ENCODE results near the gene KLC1.

The KLC1 gene

DNA sequence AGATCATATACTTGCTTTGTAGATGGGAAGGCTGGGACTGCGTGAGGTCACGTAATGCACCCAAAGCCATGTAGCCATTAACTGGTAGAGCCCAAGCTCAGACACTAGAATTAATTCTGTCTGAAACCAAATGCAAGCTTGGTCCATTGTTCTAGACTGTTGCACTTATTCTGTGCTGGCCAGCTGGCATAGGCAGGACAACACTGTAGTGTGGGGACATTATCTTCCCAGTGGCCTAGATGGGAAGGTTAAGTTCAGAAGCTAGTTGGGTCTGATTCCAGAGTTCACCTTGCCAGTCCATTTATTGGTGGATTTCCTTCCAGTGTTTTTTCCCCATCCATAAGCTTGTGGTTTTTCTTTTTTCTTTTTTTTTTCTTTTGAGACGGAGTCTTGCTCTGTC lies 39.1 kb downstream of the KLC1 start:
- H3K27me3 ChIP-seq (replicated peaks in 2 of 5; ENCODE audit: control insufficient read depth in 4 of 5, insufficient read depth in 5 of 5, low read length in 4 of 5), result no peaks in the 10 kb centered on the region

DNA sequence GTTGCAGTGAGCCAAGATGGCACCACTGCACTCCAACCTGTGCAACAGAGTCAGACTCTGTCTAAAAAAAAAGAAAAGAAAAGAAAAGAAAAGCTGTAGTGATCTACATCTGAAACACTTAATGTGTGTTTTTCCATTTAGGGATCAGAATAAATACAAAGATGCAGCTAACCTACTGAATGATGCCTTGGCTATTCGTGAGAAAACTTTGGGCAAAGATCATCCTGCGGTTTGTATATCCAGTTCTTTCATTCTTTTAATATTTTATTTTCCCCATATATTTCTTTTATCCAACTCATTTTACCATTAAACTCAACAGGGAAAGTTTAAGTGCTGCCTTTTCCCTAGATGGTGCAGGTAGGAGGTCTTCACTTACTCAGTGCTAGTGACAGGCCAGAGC lies 40.4 kb downstream of the KLC1 start:
- no peak for DNase-seq
- 100% methylated on average over 2 of the region's 2 CpGs for WGBS (ENCODE audit: insufficient coverage)
- H3K4me3 ChIP-seq (ENCODE audit: control insufficient read depth in 1 of 7, extremely low read depth in 1 of 7, insufficient read depth in 4 of 7, low read depth in 2 of 7, low read length in 6 of 7), result no peak overlapping the region
- ChIA-PET POLR2A (no interaction called here), CTCF (interaction anchor here (1.0 to 2.7 kb wide), 3 partner anchors 8 to 15 kb away, joined by 4 to 10 read pairs (median 6); no protein-coding TSS in a partner anchor)
- H3K9me3 ChIP-seq (ENCODE audit: control extremely low read depth in 1 of 5, control insufficient read depth in 4 of 5, insufficient read depth in 2 of 5, low read depth in 1 of 5, low read length in 4 of 5), result no peaks in the 10 kb centered on the region
- peaks cover 22 to 70% (median 48%) of the 10 kb centered on the region in 4 experiments for H3K36me3 ChIP-seq (ENCODE audit: control insufficient read depth in 4 of 4, insufficient read depth in 4 of 4, low read length in 3 of 4)
- H3K4me1 ChIP-seq (ENCODE audit: control extremely low read depth in 1 of 4, control insufficient read depth in 4 of 4, insufficient read depth in 4 of 4, low read length in 3 of 4), result no peaks in the 10 kb centered on the region
- H3K27ac ChIP-seq (ENCODE audit: insufficient read depth in 1 of 2, low read depth in 1 of 2, low read length in 2 of 2, poor library complexity in 1 of 2, severe bottlenecking in 2 of 2), result no peak overlapping the region
- H3K27me3 ChIP-seq (replicated peaks in 2 of 5; ENCODE audit: control insufficient read depth in 4 of 5, insufficient read depth in 5 of 5, low read length in 4 of 5), result no peaks in the 10 kb centered on the region

More for the DNA sequence above, 39.1 kb downstream of the KLC1 start:
- 100% methylated on average over 2 of the region's 3 CpGs for WGBS (ENCODE audit: insufficient coverage)
- no peak for DNase-seq
- H3K27ac ChIP-seq (ENCODE audit: insufficient read depth in 1 of 2, low read depth in 1 of 2, low read length in 2 of 2, poor library complexity in 1 of 2, severe bottlenecking in 2 of 2), result no peak overlapping the region
- no peaks in the 10 kb centered on the region for H3K4me1 ChIP-seq (ENCODE audit: control extremely low read depth in 1 of 4, control insufficient read depth in 4 of 4, insufficient read depth in 4 of 4, low read length in 3 of 4)
- H3K4me3 ChIP-seq (ENCODE audit: control insufficient read depth in 1 of 7, extremely low read depth in 1 of 7, insufficient read depth in 4 of 7, low read depth in 2 of 7, low read length in 6 of 7), result no peak overlapping the region
- H3K9me3 ChIP-seq (ENCODE audit: control extremely low read depth in 1 of 5, control insufficient read depth in 4 of 5, insufficient read depth in 2 of 5, low read depth in 1 of 5, low read length in 4 of 5), result no peaks in the 10 kb centered on the region
- CTCF ChIA-PET, result interaction anchor here (0.6 to 1.6 kb wide), 7 partner anchors 9 to 147 kb away, joined by 3 to 6 read pairs (median 3); no protein-coding TSS in a partner anchor
- POLR2A ChIA-PET, result no interaction called here
- H3K36me3 ChIP-seq (ENCODE audit: control insufficient read depth in 4 of 4, insufficient read depth in 4 of 4, low read length in 3 of 4), result peaks cover 20 to 72% (median 49%) of the 10 kb centered on the region in 4 experiments

DNA sequence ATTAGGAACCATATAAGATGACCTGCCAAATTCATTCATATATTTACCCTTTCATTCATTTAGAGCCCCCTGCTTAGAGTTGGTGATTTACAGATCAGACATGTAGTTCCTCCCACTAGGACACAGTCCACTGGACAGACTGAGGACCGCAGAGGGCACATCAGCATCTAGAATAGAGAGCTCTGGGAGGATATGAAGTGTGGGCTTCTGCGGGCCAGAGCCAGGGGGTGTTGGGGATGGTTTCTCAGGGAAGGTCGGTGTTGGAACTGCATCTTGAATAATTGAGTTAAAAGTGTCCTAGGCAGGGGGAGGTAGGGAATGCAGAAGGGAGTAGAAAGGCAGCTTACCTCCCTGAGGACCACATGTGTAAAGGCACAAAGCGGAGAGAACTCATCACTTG lies 42.9 kb downstream of the KLC1 start:
- CTCF ChIA-PET, result interaction anchor here (1.6 to 1.7 kb wide), 2 partner anchors 11 to 79 kb away, joined by 3 to 4 read pairs; no protein-coding TSS in a partner anchor

DNA sequence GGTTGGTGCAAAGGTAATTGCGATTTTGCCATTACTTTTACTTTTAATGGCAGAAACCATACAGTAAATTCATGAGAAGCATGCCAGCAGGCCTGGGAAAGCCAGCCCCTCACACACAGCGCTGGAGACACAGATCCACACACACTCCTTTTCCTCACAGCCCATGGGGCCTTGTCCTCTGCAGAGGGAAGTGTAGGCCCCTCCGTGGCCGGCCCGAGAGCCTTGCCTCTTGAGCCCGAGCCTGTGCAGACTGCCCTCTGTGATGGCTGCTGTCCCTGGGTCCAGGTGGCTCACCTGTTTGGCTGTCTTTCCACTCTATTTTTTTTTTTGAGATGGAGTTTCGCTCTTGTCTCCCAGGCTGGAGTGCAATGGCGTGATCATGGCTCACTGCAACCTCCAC lies 46.9 kb downstream of the KLC1 start:
- no peak for DNase-seq
- 96% methylated on average over 8 of the region's 8 CpGs for WGBS (ENCODE audit: insufficient coverage)
- CTCF ChIA-PET, result interaction anchor here (0.9 to 2.6 kb wide), 6 partner anchors 10 to 148 kb away, joined by 3 to 13 read pairs (median 4); no protein-coding TSS in a partner anchor
- no peak overlapping the region for H3K27ac ChIP-seq (ENCODE audit: insufficient read depth in 1 of 2, low read depth in 1 of 2, low read length in 2 of 2, poor library complexity in 1 of 2, severe bottlenecking in 2 of 2)
- H3K27me3 ChIP-seq (replicated peaks in 2 of 5; ENCODE audit: control insufficient read depth in 4 of 5, insufficient read depth in 5 of 5, low read length in 4 of 5), result no peaks in the 10 kb centered on the region
- peaks cover 22 to 89% (median 60%) of the 10 kb centered on the region in 4 experiments for H3K36me3 ChIP-seq (ENCODE audit: control insufficient read depth in 4 of 4, insufficient read depth in 4 of 4, low read length in 3 of 4)
- no peak overlapping the region for H3K4me3 ChIP-seq (ENCODE audit: control insufficient read depth in 1 of 7, extremely low read depth in 1 of 7, insufficient read depth in 4 of 7, low read depth in 2 of 7, low read length in 6 of 7)
- POLR2A ChIA-PET, result no interaction called here
- no peaks in the 10 kb centered on the region for H3K9me3 ChIP-seq (ENCODE audit: control extremely low read depth in 1 of 5, control insufficient read depth in 4 of 5, insufficient read depth in 2 of 5, low read depth in 1 of 5, low read length in 4 of 5)
- peaks cover 0 to 4% (median 0%) of the 10 kb centered on the region in 4 experiments for H3K4me1 ChIP-seq (ENCODE audit: control extremely low read depth in 1 of 4, control insufficient read depth in 4 of 4, insufficient read depth in 4 of 4, low read length in 3 of 4)

More for the DNA sequence above, 42.9 kb downstream of the KLC1 start:
- Histone ChIP-seq H3K27ac (ENCODE audit: insufficient read depth in 1 of 2, low read depth in 1 of 2, low read length in 2 of 2, poor library complexity in 1 of 2, severe bottlenecking in 2 of 2) (no peak overlapping the region), H3K4me3 (ENCODE audit: control insufficient read depth in 1 of 7, extremely low read depth in 1 of 7, insufficient read depth in 4 of 7, low read depth in 2 of 7, low read length in 6 of 7) (no peak overlapping the region), H3K4me1 (ENCODE audit: control extremely low read depth in 1 of 4, control insufficient read depth in 4 of 4, insufficient read depth in 4 of 4, low read length in 3 of 4) (no peaks in the 10 kb centered on the region), H3K9me3 (ENCODE audit: control extremely low read depth in 1 of 5, control insufficient read depth in 4 of 5, insufficient read depth in 2 of 5, low read depth in 1 of 5, low read length in 4 of 5) (no peaks in the 10 kb centered on the region), H3K36me3 (ENCODE audit: control insufficient read depth in 4 of 4, insufficient read depth in 4 of 4, low read length in 3 of 4) (peaks cover 26 to 83% (median 62%) of the 10 kb centered on the region in 4 experiments), H3K27me3 (replicated peaks in 2 of 5; ENCODE audit: control insufficient read depth in 4 of 5, insufficient read depth in 5 of 5, low read length in 4 of 5) (no peaks in the 10 kb centered on the region)
- DNase-seq, result no peak
- WGBS (ENCODE audit: insufficient coverage), result 100% methylated on average over 3 of the region's 4 CpGs
- POLR2A ChIA-PET, result no interaction called here

DNA sequence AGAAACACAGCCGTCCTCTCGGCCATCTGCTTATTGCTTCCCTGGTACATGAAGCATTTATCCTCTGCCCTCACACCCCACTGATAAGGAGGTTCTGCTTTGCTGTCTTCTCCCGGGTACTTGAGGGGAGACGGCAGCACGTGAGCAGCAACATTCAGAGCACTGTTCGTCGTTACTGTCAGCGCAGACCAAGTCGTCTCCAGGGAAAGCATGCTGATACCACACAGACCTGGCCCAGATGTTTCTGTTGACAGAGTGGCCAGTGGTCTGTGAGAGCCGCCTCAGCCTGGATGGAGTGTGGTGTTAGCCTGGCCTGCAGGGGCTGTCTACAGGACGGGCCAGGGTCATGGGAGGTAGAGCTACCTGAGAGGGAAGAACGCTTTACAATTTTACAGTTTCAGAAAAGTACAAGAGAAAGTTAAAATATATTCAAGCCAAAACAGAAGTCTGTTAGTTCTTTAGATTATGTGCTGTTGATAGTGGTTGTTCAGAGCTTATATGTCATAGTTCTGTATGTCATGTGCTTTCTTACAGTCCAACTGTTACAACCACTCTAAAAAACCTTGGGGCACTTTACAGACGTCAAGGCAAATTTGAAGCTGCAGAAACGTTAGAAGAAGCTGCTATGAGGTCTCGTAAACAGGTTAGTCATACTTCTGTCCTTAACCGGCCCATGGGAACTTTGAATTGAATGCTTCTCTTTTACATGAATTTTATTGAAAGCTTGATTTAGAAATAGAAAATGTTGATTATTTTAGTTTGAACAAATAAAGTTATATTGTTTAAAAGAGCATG lies 48.1 kb downstream of the KLC1 start:
- Histone ChIP-seq H3K4me3 (ENCODE audit: control insufficient read depth in 1 of 7, extremely low read depth in 1 of 7, insufficient read depth in 4 of 7, low read depth in 2 of 7, low read length in 6 of 7) (no peak overlapping the region), H3K27me3 (replicated peaks in 2 of 5; ENCODE audit: control insufficient read depth in 4 of 5, insufficient read depth in 5 of 5, low read length in 4 of 5) (no peaks in the 10 kb centered on the region), H3K27ac (ENCODE audit: insufficient read depth in 1 of 2, low read depth in 1 of 2, low read length in 2 of 2, poor library complexity in 1 of 2, severe bottlenecking in 2 of 2) (no peak overlapping the region), H3K4me1 (ENCODE audit: control extremely low read depth in 1 of 4, control insufficient read depth in 4 of 4, insufficient read depth in 4 of 4, low read length in 3 of 4) (peaks cover 0 to 4% (median 0%) of the 10 kb centered on the region in 4 experiments), H3K36me3 (ENCODE audit: control insufficient read depth in 4 of 4, insufficient read depth in 4 of 4, low read length in 3 of 4) (peaks cover 20 to 81% (median 56%) of the 10 kb centered on the region in 4 experiments), H3K9me3 (ENCODE audit: control extremely low read depth in 1 of 5, control insufficient read depth in 4 of 5, insufficient read depth in 2 of 5, low read depth in 1 of 5, low read length in 4 of 5) (no peaks in the 10 kb centered on the region)
- no peak for DNase-seq
- WGBS (ENCODE audit: insufficient coverage), result 89% methylated on average over 13 of the region's 16 CpGs
- ChIA-PET POLR2A (no interaction called here), CTCF (interaction anchor here (0.9 to 2.6 kb wide), 11 partner anchors 8 to 149 kb away, joined by 3 to 13 read pairs (median 4); no protein-coding TSS in a partner anchor)

DNA sequence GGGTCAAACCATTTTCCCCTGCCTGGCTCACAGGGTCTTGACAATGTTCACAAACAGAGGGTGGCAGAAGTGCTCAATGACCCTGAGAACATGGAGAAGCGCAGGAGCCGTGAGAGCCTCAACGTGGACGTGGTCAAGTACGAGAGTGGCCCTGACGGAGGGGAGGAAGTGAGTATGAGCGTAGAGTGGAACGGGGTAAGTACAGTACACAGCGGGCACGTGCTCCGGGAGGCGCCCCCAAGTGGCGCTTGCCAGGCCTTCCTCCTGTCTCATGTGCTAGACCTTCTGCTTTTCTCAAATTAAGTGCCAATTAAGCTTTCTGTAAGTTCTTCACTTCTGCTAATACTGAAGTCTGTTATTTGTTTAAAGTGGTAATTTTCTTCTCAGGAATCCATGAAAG lies 50.3 kb downstream of the KLC1 start:
- POLR2A ChIA-PET, result interaction anchor here (0.5 to 1.1 kb wide), 3 partner anchors 51 to 1546 kb away, joined by 3 to 4 read pairs (median 3); partner anchors contain the start of gene KLC1
- DNase-seq, result peak; percentile 57 to 77 (median 77)
- Histone ChIP-seq H3K9me3 (ENCODE audit: control extremely low read depth in 1 of 5, control insufficient read depth in 4 of 5, insufficient read depth in 2 of 5, low read depth in 1 of 5, low read length in 4 of 5) (no peaks in the 10 kb centered on the region), H3K27me3 (replicated peaks in 2 of 5; ENCODE audit: control insufficient read depth in 4 of 5, insufficient read depth in 5 of 5, low read length in 4 of 5) (no peaks in the 10 kb centered on the region), H3K4me1 (ENCODE audit: control extremely low read depth in 1 of 4, control insufficient read depth in 4 of 4, insufficient read depth in 4 of 4, low read length in 3 of 4) (peaks cover 0 to 4% (median 0%) of the 10 kb centered on the region in 4 experiments), H3K36me3 (ENCODE audit: control insufficient read depth in 4 of 4, insufficient read depth in 4 of 4, low read length in 3 of 4) (peaks cover 11 to 76% (median 55%) of the 10 kb centered on the region in 4 experiments), H3K4me3 (ENCODE audit: control insufficient read depth in 1 of 7, extremely low read depth in 1 of 7, insufficient read depth in 4 of 7, low read depth in 2 of 7, low read length in 6 of 7) (no peak overlapping the region), H3K27ac (ENCODE audit: insufficient read depth in 1 of 2, low read depth in 1 of 2, low read length in 2 of 2, poor library complexity in 1 of 2, severe bottlenecking in 2 of 2) (no peak overlapping the region)
- WGBS (ENCODE audit: insufficient coverage), result 6% methylated on average over 13 of the region's 13 CpGs
- CTCF ChIA-PET, result interaction anchor here (0.6 to 2.5 kb wide), 23 partner anchors 9 to 158 kb away, joined by 3 to 12 read pairs (median 5); partner anchors contain the start of gene KLC1
